Nephron progenitor cell (in vitro differentiated cells): ENCODE results near the gene DNAH2.
A peak's percentile ranks its signal among the peaks of the same experiment; 100 is the strongest.

Source experiments
- DNase-seq: peaks from one replicate; pipeline ENCODE4 v3.0.0; 2021
- H3K27ac Mint-ChIP-seq: 2 replicates; pipeline ENCODE4 v1.8.0; 2021; ENCODE audit warnings: mild to moderate bottlenecking, moderate library complexity, mixed read lengths
- H3K27me3 Mint-ChIP-seq: 2 replicates; pipeline ENCODE4 v1.8.0; 2021; ENCODE audit warnings: mild to moderate bottlenecking, low read depth, mixed read lengths; ENCODE audit not compliant: poor library complexity
- H3K36me3 Mint-ChIP-seq: 2 replicates; pipeline ENCODE4 v1.8.0; 2021; ENCODE audit warnings: low read depth, mixed read lengths
- H3K4me1 Mint-ChIP-seq: 2 replicates; pipeline ENCODE4 v1.8.0; 2021; ENCODE audit warnings: mixed read lengths
- H3K4me3 Mint-ChIP-seq: 2 replicates; pipeline ENCODE4 v1.8.0; 2021; ENCODE audit warnings: mild to moderate bottlenecking, moderate library complexity, mixed read lengths
- H3K9me3 Mint-ChIP-seq: 2 replicates; pipeline ENCODE4 v1.8.0; 2021; ENCODE audit warnings: mild to moderate bottlenecking, moderate library complexity, mixed read lengths
- CTCF ChIP-seq: fragments of 200-600 bp; sonication (generic); IDR thresholded peaks from 2 replicates; pipeline ENCODE4 v1.5.0; 2021; ENCODE audit warnings: antibody characterized with exemption

DNAH2 gene

GRCh38 chr17:7854078-7854777 lies 136.7 kb downstream of the DNAH2 start:
- Mint-ChIP-seq H3K36me3 (peaks cover 39% of the 10 kb centered on the region), H3K27ac (no peak overlapping the region), H3K9me3 (no peaks in the 10 kb centered on the region), H3K4me3 (peak overlapping the region; percentile 77), H3K4me1 (peaks cover 17% of the 10 kb centered on the region), H3K27me3 (peaks cover 16% of the 10 kb centered on the region)
- TF ChIP-seq CTCF: no peak
- DNase-seq: peak; percentile 42

- Mint-ChIP-seq H3K4me1 (peaks cover 17% of the 10 kb centered on the region), H3K9me3 (no peaks in the 10 kb centered on the region), H3K27ac (peak within 1 kb of the TSS; percentile 53), H3K36me3 (peaks cover 38% of the 10 kb centered on the region), H3K4me3 (peak within 1 kb of the TSS; percentile 77), H3K27me3 (peaks cover 16% of the 10 kb centered on the region)
- peak; percentile 80 for DNase-seq
- TF ChIP-seq CTCF: no peak
Observed at GRCh38 chr17:7854851-7855659, 137.5 kb downstream of the DNAH2 start, which contains the start of gene TMEM88. Gene TMEM88 (plus strand): TSS chr17:7855066. CDS start chr17:7855075, 9 bp downstream.

- no peak for TF ChIP-seq CTCF
- DNase-seq: no peak
- Mint-ChIP-seq H3K27me3 (peaks cover 16% of the 10 kb centered on the region), H3K4me1 (peaks cover 17% of the 10 kb centered on the region), H3K9me3 (no peaks in the 10 kb centered on the region), H3K4me3 (no peak overlapping the region), H3K36me3 (peaks cover 32% of the 10 kb centered on the region), H3K27ac (peak overlapping the region; percentile 53)
Observed at GRCh38 chr17:7855660-7856010, 138.1 kb downstream of the DNAH2 start.

GRCh38 chr17:7856011-7856810 lies 138.7 kb downstream of the DNAH2 start:
- no peaks in the 10 kb centered on the region for H3K9me3 Mint-ChIP-seq
- no peak for TF ChIP-seq CTCF
- H3K27ac Mint-ChIP-seq: no peak overlapping the region
- peak; percentile 41 for DNase-seq
- H3K4me1 Mint-ChIP-seq: peaks cover 17% of the 10 kb centered on the region
- peaks cover 16% of the 10 kb centered on the region for H3K27me3 Mint-ChIP-seq
- H3K4me3 Mint-ChIP-seq: no peak overlapping the region
- H3K36me3 Mint-ChIP-seq: peaks cover 28% of the 10 kb centered on the region

GRCh38 chr17:7856811-7857712 lies 139.5 kb downstream of the DNAH2 start, which contains the start of gene NAA38:
Gene NAA38 (minus strand): TSS chr17:7857559. CDS start chr17:7857463, 96 bp downstream.
- Mint-ChIP-seq H3K27me3 (peaks cover 10% of the 10 kb centered on the region), H3K9me3 (no peaks in the 10 kb centered on the region), H3K4me1 (peaks cover 10% of the 10 kb centered on the region), H3K4me3 (no peak within 1 kb of the TSS), H3K27ac (no peak within 1 kb of the TSS), H3K36me3 (peaks cover 23% of the 10 kb centered on the region)
- DNase-seq: peak; percentile 91
- TF ChIP-seq CTCF: no peak
